Trophoblast cell (in vitro differentiated cells and primary cell): ENCODE results near the gene KIAA1549.

ENCODE experiments used
- DNase-seq, 2 donors: peaks; one replicate each; pipeline ENCODE4 v3.0.0-alpha.2; 2016
- H2AFZ ChIP-seq: 2 replicates; pipeline ENCODE4 v1.6.1; 2013; ENCODE audit warnings: low read length, moderate library complexity, mild to moderate bottlenecking; ENCODE audit not compliant: insufficient read depth, poor library complexity
- H2AK5ac ChIP-seq: 2 replicates; pipeline ENCODE4 v1.6.1; 2013; ENCODE audit warnings: mild to moderate bottlenecking, low read length
- H2BK120ac ChIP-seq: 2 replicates; pipeline ENCODE4 v1.6.1; 2013; ENCODE audit warnings: low read length, mild to moderate bottlenecking, moderate library complexity; ENCODE audit not compliant: insufficient read depth, poor library complexity
- H2BK12ac ChIP-seq: 2 replicates; pipeline ENCODE4 v1.6.1; 2013; ENCODE audit warnings: mild to moderate bottlenecking, low read length, moderate library complexity
- H2BK5ac ChIP-seq: 2 replicates; pipeline ENCODE4 v1.6.1; 2013; ENCODE audit warnings: low read length, low read depth, moderate library complexity, mild to moderate bottlenecking; ENCODE audit not compliant: poor library complexity
- H3K14ac ChIP-seq: 2 replicates; pipeline ENCODE4 v1.6.1; 2013; ENCODE audit warnings: mild to moderate bottlenecking, low read length
- H3K18ac ChIP-seq: 2 replicates; pipeline ENCODE4 v1.6.1; 2013; ENCODE audit warnings: mild to moderate bottlenecking, low read length
- H3K23ac ChIP-seq: 2 replicates; pipeline ENCODE4 v1.6.1; 2013; ENCODE audit warnings: low read length
- H3K27ac ChIP-seq: 2 replicates; pipeline ENCODE4 v1.5.1; 2013; ENCODE audit warnings: low read depth, mild to moderate bottlenecking, inconsistent platforms, low read length, moderate library complexity
- H3K27me3 ChIP-seq: 2 replicates; pipeline ENCODE4 v1.6.1; 2013; ENCODE audit warnings: inconsistent platforms, mild to moderate bottlenecking, low read length, moderate library complexity; ENCODE audit not compliant: insufficient read depth
- H3K36me3 ChIP-seq, 2 experiments: 1 replicate in 1 of 2; 2 replicates in 1 of 2; pipeline ENCODE4 v1.6.1; 2013; ENCODE audit warnings: low read length in 2 of 2, mild to moderate bottlenecking in 2 of 2, moderate library complexity in 1 of 2; ENCODE audit not compliant: insufficient read depth in 2 of 2, control insufficient read depth in 1 of 2
- H3K4ac ChIP-seq: 2 replicates; pipeline ENCODE4 v1.6.1; 2013; ENCODE audit warnings: low read depth, mild to moderate bottlenecking, low read length, moderate library complexity
- H3K4me1 ChIP-seq, 2 experiments: 1 replicate in 1 of 2; 2 replicates in 1 of 2; pipeline ENCODE4 v1.6.1; 2013; ENCODE audit warnings: low read length in 2 of 2, mild to moderate bottlenecking in 2 of 2, moderate library complexity in 1 of 2; ENCODE audit not compliant: insufficient read depth in 2 of 2, control insufficient read depth in 1 of 2
- H3K4me2 ChIP-seq: 2 replicates; pipeline ENCODE4 v1.6.1; 2013; ENCODE audit warnings: inconsistent platforms, mild to moderate bottlenecking, low read length, moderate library complexity
- H3K4me3 ChIP-seq: 2 replicates; pipeline ENCODE4 v1.5.1; 2013; ENCODE audit warnings: mild to moderate bottlenecking, low read depth, low read length, inconsistent platforms
- H3K79me1 ChIP-seq: one replicate; pipeline ENCODE4 v1.6.1; 2013; ENCODE audit warnings: low read length
- H3K79me2 ChIP-seq: 2 replicates; pipeline ENCODE4 v1.6.1; 2013; ENCODE audit warnings: low read length, mild to moderate bottlenecking; ENCODE audit not compliant: control insufficient read depth, insufficient read depth, poor library complexity
- H3K9ac ChIP-seq: 2 replicates; pipeline ENCODE4 v1.6.1; 2013; ENCODE audit warnings: mild to moderate bottlenecking, low read length
- H3K9me3 ChIP-seq: 2 replicates; pipeline ENCODE4 v1.6.1; 2013; ENCODE audit warnings: low read depth, mild to moderate bottlenecking, control low read depth, inconsistent platforms, low read length; ENCODE audit not compliant: insufficient read depth
- H4K12ac ChIP-seq: 2 replicates; pipeline ENCODE4 v1.6.1; 2013; ENCODE audit warnings: low read depth, mild to moderate bottlenecking, low read length, moderate library complexity
- H4K8ac ChIP-seq: 2 replicates; pipeline ENCODE4 v1.6.1; 2013; ENCODE audit warnings: low read depth, mild to moderate bottlenecking, low read length, moderate library complexity
- H4K91ac ChIP-seq: one replicate; pipeline ENCODE4 v1.6.1; 2013; ENCODE audit warnings: low read depth, mild to moderate bottlenecking, low read length, moderate library complexity
- WGBS: extraction: QIAGEN DNeasy Blood & Tissue Kit; methylation state at CpG from one replicate; pipeline ENCODE4 v1.1.7; 2013; ENCODE audit warnings: missing lambda C conversion rate; ENCODE audit not compliant: insufficient read length, insufficient coverage; ENCODE audit errors: extremely low coverage; 5-methylcytosine and 5-hydroxymethylcytosine counted together

Gene KIAA1549

GRCh38 chr7:138889582-138890498 is 91.3 kb downstream of the KIAA1549 start:
- no peak overlapping the region for H3K4ac ChIP-seq
- H3K9me3 ChIP-seq = no peaks in the 10 kb centered on the region
- no peak overlapping the region for H4K12ac ChIP-seq
- peak overlapping the region; percentile 70 for H2BK120ac ChIP-seq
- no peak overlapping the region for H3K23ac ChIP-seq
- peaks cover 6 to 11% of the 10 kb centered on the region in 2 experiments for H3K36me3 ChIP-seq
- peak overlapping the region; percentile 72 for H3K27ac ChIP-seq
- peak overlapping the region; percentile 25 for H3K14ac ChIP-seq
- no peak overlapping the region for H3K9ac ChIP-seq
- peak overlapping the region; percentile 60 for H4K91ac ChIP-seq
- H3K4me3 ChIP-seq = no peak overlapping the region
- H2AFZ ChIP-seq = no peak overlapping the region
- H3K4me2 ChIP-seq = no peak overlapping the region
- peak overlapping the region; percentile 49 for H2AK5ac ChIP-seq
- peak overlapping the region; percentile 70 for H2BK5ac ChIP-seq
- peak overlapping the region; percentile 67 for H3K18ac ChIP-seq
- peaks cover 23 to 25% of the 10 kb centered on the region in 2 experiments for H3K4me1 ChIP-seq
- DNase-seq = no peak
- H3K27me3 ChIP-seq = no peaks in the 10 kb centered on the region
- WGBS = no CpG with 5 or more reads among the region's 12 CpGs
- peak overlapping the region; percentile 85 for H2BK12ac ChIP-seq
- peak overlapping the region; percentile 56 for H4K8ac ChIP-seq
- H3K79me1 ChIP-seq = peaks cover 12% of the 10 kb centered on the region
- no peaks in the 10 kb centered on the region for H3K79me2 ChIP-seq

GRCh38 chr7:138887872-138888656 is 93.1 kb downstream of the KIAA1549 start:
- H3K36me3 ChIP-seq = peaks cover 2 to 7% of the 10 kb centered on the region in 2 experiments
- no peak overlapping the region for H2AFZ ChIP-seq
- H3K27ac ChIP-seq = no peak overlapping the region
- H4K12ac ChIP-seq = no peak overlapping the region
- no peak overlapping the region for H3K23ac ChIP-seq
- no peak overlapping the region for H3K4me3 ChIP-seq
- H3K4me1 ChIP-seq = peaks cover 27 to 29% of the 10 kb centered on the region in 2 experiments
- H3K14ac ChIP-seq = no peak overlapping the region
- no peaks in the 10 kb centered on the region for H3K27me3 ChIP-seq
- H3K79me2 ChIP-seq = no peaks in the 10 kb centered on the region
- no CpG with 5 or more reads among the region's 10 CpGs for WGBS
- H3K79me1 ChIP-seq = peaks cover 12% of the 10 kb centered on the region
- no peak overlapping the region for H3K18ac ChIP-seq
- H3K4ac ChIP-seq = no peak overlapping the region
- no peak overlapping the region for H4K8ac ChIP-seq
- no peak overlapping the region for H2BK120ac ChIP-seq
- no peak overlapping the region for H4K91ac ChIP-seq
- no peak overlapping the region for H2BK12ac ChIP-seq
- H2AK5ac ChIP-seq = no peak overlapping the region
- no peak overlapping the region for H3K4me2 ChIP-seq
- peak in 1 of 2 donors; percentile 12 for DNase-seq
- no peak overlapping the region for H2BK5ac ChIP-seq
- H3K9ac ChIP-seq = no peak overlapping the region
- H3K9me3 ChIP-seq = peaks cover 2% of the 10 kb centered on the region

- no peak overlapping the region for H2BK5ac ChIP-seq
- H3K79me2 ChIP-seq = no peaks in the 10 kb centered on the region
- no peak overlapping the region for H4K12ac ChIP-seq
- no peak overlapping the region for H3K23ac ChIP-seq
- no peak overlapping the region for H4K8ac ChIP-seq
- H2BK12ac ChIP-seq = no peak overlapping the region
- peaks cover 2 to 5% of the 10 kb centered on the region in 2 experiments for H3K36me3 ChIP-seq
- H3K27me3 ChIP-seq = no peaks in the 10 kb centered on the region
- H3K9me3 ChIP-seq = peaks cover 2% of the 10 kb centered on the region
- no peak overlapping the region for H3K18ac ChIP-seq
- DNase-seq = no peak
- H2AK5ac ChIP-seq = no peak overlapping the region
- no peak overlapping the region for H2BK120ac ChIP-seq
- no peak overlapping the region for H3K9ac ChIP-seq
- no peak overlapping the region for H4K91ac ChIP-seq
- peaks cover 27 to 29% of the 10 kb centered on the region in 2 experiments for H3K4me1 ChIP-seq
- H3K79me1 ChIP-seq = peaks cover 12% of the 10 kb centered on the region
- H3K4me2 ChIP-seq = no peak overlapping the region
- H3K4ac ChIP-seq = no peak overlapping the region
- no peak overlapping the region for H3K27ac ChIP-seq
- no peak overlapping the region for H3K14ac ChIP-seq
- no peak overlapping the region for H2AFZ ChIP-seq
- WGBS = no CpG with 5 or more reads among the region's 9 CpGs
- no peak overlapping the region for H3K4me3 ChIP-seq
Observed at GRCh38 chr7:138887085-138887710, 94.0 kb downstream of the KIAA1549 start.

DNA sequence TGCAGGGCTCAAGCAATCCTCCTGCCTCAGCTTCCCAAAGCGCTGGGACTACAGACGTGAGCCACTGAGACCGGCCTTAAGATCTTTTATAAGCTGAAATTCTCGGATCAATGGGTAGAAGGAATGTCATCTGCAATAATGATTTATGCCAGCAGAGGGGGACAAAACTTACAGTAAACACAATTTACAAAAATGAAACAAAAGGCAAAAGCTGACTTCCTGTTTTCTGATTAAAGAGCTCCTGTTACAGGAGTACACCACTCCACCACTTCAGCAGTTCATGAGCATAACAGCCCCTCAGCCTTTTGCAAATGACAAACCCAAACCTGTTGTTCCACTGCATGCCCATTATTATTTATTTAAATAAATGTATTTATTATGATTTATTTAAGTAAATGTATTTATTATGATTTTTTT is 94.7 kb downstream of the KIAA1549 start:
- Histone ChIP-seq H3K9me3 (peaks cover 2% of the 10 kb centered on the region), H4K12ac (no peak overlapping the region), H2AK5ac (no peak overlapping the region), H2BK5ac (no peak overlapping the region), H3K27me3 (no peaks in the 10 kb centered on the region), H2BK12ac (no peak overlapping the region), H3K79me2 (no peaks in the 10 kb centered on the region), H4K8ac (no peak overlapping the region), H3K4me2 (no peak overlapping the region), H3K4me3 (no peak overlapping the region), H2BK120ac (peak overlapping the region; percentile 20), H3K27ac (no peak overlapping the region), H3K18ac (no peak overlapping the region), H4K91ac (no peak overlapping the region), H3K14ac (no peak overlapping the region), H3K36me3 (peaks cover 3 to 5% of the 10 kb centered on the region in 2 experiments), H2AFZ (no peak overlapping the region), H3K4me1 (peaks cover 22 to 25% of the 10 kb centered on the region in 2 experiments), H3K79me1 (peaks cover 12% of the 10 kb centered on the region), H3K4ac (no peak overlapping the region), H3K23ac (no peak overlapping the region), H3K9ac (no peak overlapping the region)
- peak; percentile 36 to 91 for DNase-seq
- WGBS = no CpG with 5 or more reads among the region's 4 CpGs
